Subcutaneous abdominal adipose tissue (tissue), 5 donors: ENCODE results near the gene LDAF1.
"Not testable (repeated sequence)": the region's sequence is repeated elsewhere in the genome, so short reads cannot be mapped to it uniquely, and the experiment has no call there.

Source experiments
- H3K27ac ChIP-seq: one replicate; pipeline ENCODE4 v1.7.0; 2013; ENCODE audit warnings: low read depth, mild to moderate bottlenecking, inconsistent platforms, low read length, moderate library complexity
- H3K27me3 ChIP-seq, 5 donors: one replicate each; pipeline ENCODE4 v1.7.0; 2013; ENCODE audit warnings: low read length in 5 of 5, inconsistent platforms in 1 of 5; ENCODE audit not compliant: control insufficient read depth in 5 of 5, insufficient read depth in 4 of 5
- H3K36me3 ChIP-seq, 5 donors: one replicate each; pipeline ENCODE4 v1.7.0; 2013; ENCODE audit warnings: low read length in 5 of 5; ENCODE audit not compliant: control insufficient read depth in 5 of 5, insufficient read depth in 5 of 5
- H3K4me1 ChIP-seq, 5 donors: one replicate each; pipeline ENCODE4 v1.7.0; 2013; ENCODE audit warnings: low read length in 5 of 5, mild to moderate bottlenecking in 3 of 5, moderate library complexity in 1 of 5; ENCODE audit not compliant: control insufficient read depth in 5 of 5, insufficient read depth in 5 of 5
- H3K4me3 ChIP-seq, 5 donors: one replicate each; pipeline ENCODE4 v1.7.0; 2013; ENCODE audit warnings: low read length in 5 of 5, low read depth in 1 of 5
- H3K9ac ChIP-seq, 5 donors: one replicate each; pipeline ENCODE4 v1.7.0; 2013; ENCODE audit warnings: low read length in 5 of 5, mild to moderate bottlenecking in 4 of 5, moderate library complexity in 3 of 5
- H3K9me3 ChIP-seq, 5 donors: one replicate each; pipeline ENCODE4 v1.7.0; 2013; ENCODE audit warnings: low read length in 5 of 5; ENCODE audit not compliant: control insufficient read depth in 5 of 5
- donor health status: healthy.
- donor health status: healthy.
- donor health status: healthy.
- donor health status: healthy.
- donor health status: healthy.

The LDAF1 gene

GRCh38 chr16:21190599-21190998, 32.1 kb downstream of the LDAF1 start:
- Histone ChIP-seq H3K4me3 (no peak overlapping the region), H3K36me3 (no peaks in the 10 kb centered on the region), H3K9me3 (peaks cover 0 to 10% (median 4%) of the 10 kb centered on the region in 5 donors), H3K4me1 (peaks cover 0 to 6% (median 2%) of the 10 kb centered on the region in 5 donors), H3K27ac (no peak overlapping the region), H3K9ac (no peak overlapping the region), H3K27me3 (peaks cover 0 to 11% (median 2%) of the 10 kb centered on the region in 5 donors)

GRCh38 chr16:21192991-21193390, 34.5 kb downstream of the LDAF1 start:
- Histone ChIP-seq H3K4me3 (no peak overlapping the region), H3K9ac (no peak overlapping the region), H3K9me3 (peaks cover 0 to 10% (median 4%) of the 10 kb centered on the region in 5 donors), H3K36me3 (no peaks in the 10 kb centered on the region), H3K27ac (no peak overlapping the region), H3K4me1 (peaks cover 0 to 6% (median 2%) of the 10 kb centered on the region in 5 donors), H3K27me3 (peaks cover 0 to 11% (median 6%) of the 10 kb centered on the region in 5 donors)

- Histone ChIP-seq H3K27me3 (peaks cover 0 to 14% (median 8%) of the 10 kb centered on the region in 5 donors), H3K4me1 (no peaks in the 10 kb centered on the region), H3K36me3 (no peaks in the 10 kb centered on the region), H3K9me3 (peaks cover 0 to 10% (median 4%) of the 10 kb centered on the region in 5 donors), H3K4me3 (no peak overlapping the region), H3K27ac (no peak overlapping the region), H3K9ac (no peak overlapping the region)
Observed at GRCh38 chr16:21194771-21195301, 36.4 kb downstream of the LDAF1 start.

- not testable (repeated sequence) for H3K27ac ChIP-seq, H3K4me3 ChIP-seq, H3K4me1 ChIP-seq, H3K36me3 ChIP-seq, H3K9me3 ChIP-seq, H3K9ac ChIP-seq
- peaks cover under 1 to 15% (median 8%) of the 10 kb centered on the region in 5 donors for H3K27me3 ChIP-seq
Observed at GRCh38 chr16:21195330-21195729, 36.9 kb downstream of the LDAF1 start.

GRCh38 chr16:21197112-21197511, 38.6 kb downstream of the LDAF1 start:
- Histone ChIP-seq H3K27me3 (peaks cover 6 to 17% (median 11%) of the 10 kb centered on the region in 5 donors), H3K9me3 (peaks cover 0 to under 1% (median 0%) of the 10 kb centered on the region in 5 donors), H3K36me3 (no peaks in the 10 kb centered on the region), H3K4me1 (no peaks in the 10 kb centered on the region), H3K27ac (no peak overlapping the region), H3K9ac (no peak overlapping the region), H3K4me3 (no peak overlapping the region)

- H3K27me3 ChIP-seq = peaks cover 6 to 17% (median 11%) of the 10 kb centered on the region in 5 donors
- H3K9me3 ChIP-seq = no peaks in the 10 kb centered on the region
- no peaks in the 10 kb centered on the region for H3K4me1 ChIP-seq
- no peaks in the 10 kb centered on the region for H3K36me3 ChIP-seq
- no peak overlapping the region for H3K27ac ChIP-seq
- H3K9ac ChIP-seq = no peak overlapping the region
- no peak overlapping the region for H3K4me3 ChIP-seq
Observed at GRCh38 chr16:21197621-21198020, 39.1 kb downstream of the LDAF1 start.

- no peak overlapping the region for H3K27ac ChIP-seq
- no peak overlapping the region for H3K9ac ChIP-seq
- peaks cover 6 to 12% (median 11%) of the 10 kb centered on the region in 5 donors for H3K27me3 ChIP-seq
- no peaks in the 10 kb centered on the region for H3K36me3 ChIP-seq
- no peaks in the 10 kb centered on the region for H3K4me1 ChIP-seq
- H3K9me3 ChIP-seq = no peaks in the 10 kb centered on the region
- no peak overlapping the region for H3K4me3 ChIP-seq
Observed at GRCh38 chr16:21199607-21200218, 41.2 kb downstream of the LDAF1 start.

- no peak overlapping the region for H3K4me3 ChIP-seq
- no peaks in the 10 kb centered on the region for H3K4me1 ChIP-seq
- H3K27me3 ChIP-seq = peaks cover 6 to 8% (median 6%) of the 10 kb centered on the region in 5 donors
- no peak overlapping the region for H3K9ac ChIP-seq
- H3K36me3 ChIP-seq = no peaks in the 10 kb centered on the region
- no peak overlapping the region for H3K27ac ChIP-seq
- H3K9me3 ChIP-seq = no peaks in the 10 kb centered on the region
Observed at GRCh38 chr16:21203155-21203797, 44.8 kb downstream of the LDAF1 start.

- Histone ChIP-seq H3K27me3 (peaks cover 2 to 7% (median 3%) of the 10 kb centered on the region in 5 donors), H3K36me3 (no peaks in the 10 kb centered on the region), H3K27ac (no peak overlapping the region), H3K4me3 (no peak overlapping the region), H3K9me3 (no peaks in the 10 kb centered on the region), H3K9ac (no peak overlapping the region), H3K4me1 (no peaks in the 10 kb centered on the region)
Observed at GRCh38 chr16:21205303-21205702, 46.8 kb downstream of the LDAF1 start.

GRCh38 chr16:21206550-21206949, 48.1 kb downstream of the LDAF1 start:
- Histone ChIP-seq H3K4me3 (no peak overlapping the region), H3K27me3 (peaks cover 0 to 4% (median 3%) of the 10 kb centered on the region in 5 donors), H3K9ac (no peak overlapping the region), H3K9me3 (no peaks in the 10 kb centered on the region), H3K27ac (no peak overlapping the region), H3K36me3 (no peaks in the 10 kb centered on the region), H3K4me1 (peaks cover 0 to 1% (median 0%) of the 10 kb centered on the region in 5 donors)
